Activated T-helper 1 cell treated with Interleukin-2 at 50 U/mL for 16 hours (primary cell): ENCODE results near the gene THOP1.
A peak's percentile ranks its signal among the peaks of the same experiment; 100 is the strongest.
"Not testable (repeated sequence)": the region's sequence is repeated elsewhere in the genome, so short reads cannot be mapped to it uniquely, and the experiment has no call there.

Experiments
- DNase-seq: peaks from one replicate; pipeline ENCODE4 v3.0.0-alpha.2; 2020; ENCODE audit warnings: low read depth

Gene THOP1

GRCh38 chr19:2817237-2817829, 32.0 kb downstream of the THOP1 start:
- DNase-seq, result not testable (repeated sequence)

- DNase-seq, result peak; percentile 99
These were observed 34.3 kb downstream of the THOP1 start, which contains the start of gene ZNF554 for GRCh38 chr19:2819540-2820111. TSS of gene ZNF554 (plus strand) at chr19:2819868. CDS start at chr19:2820072, 204 bp downstream.

- no peak for DNase-seq
These were observed 34.9 kb downstream of the THOP1 start for GRCh38 chr19:2820112-2820702.

- no peak for DNase-seq
These were observed 37.5 kb downstream of the THOP1 start for GRCh38 chr19:2822846-2823245.

- no peak for DNase-seq
These were observed 38.3 kb downstream of the THOP1 start for GRCh38 chr19:2823646-2824045.

GRCh38 chr19:2824129-2824528, 38.8 kb downstream of the THOP1 start:
- DNase-seq, result no peak

- DNase-seq, result no peak
These were observed 41.7 kb downstream of the THOP1 start for GRCh38 chr19:2827022-2827421.

- no peak for DNase-seq
These were observed 42.7 kb downstream of the THOP1 start for GRCh38 chr19:2827840-2828489.

GRCh38 chr19:2834294-2834871, 49.1 kb downstream of the THOP1 start:
- no peak for DNase-seq

- no peak for DNase-seq
These were observed 52.1 kb downstream of the THOP1 start for GRCh38 chr19:2837430-2837829.

GRCh38 chr19:2840794-2841791, 55.8 kb downstream of the THOP1 start, which contains the start of gene ZNF555:
TSS of gene ZNF555 (plus strand) at chr19:2841475. CDS start at chr19:2841573, 98 bp downstream.
- DNase-seq, result peak; percentile 97

- peak; percentile 4 for DNase-seq
These were observed 56.7 kb downstream of the THOP1 start for GRCh38 chr19:2841855-2842574.

GRCh38 chr19:2845107-2845506, 59.8 kb downstream of the THOP1 start:
- DNase-seq, result no peak

GRCh38 chr19:2846180-2846894, 61.0 kb downstream of the THOP1 start:
- no peak for DNase-seq

- DNase-seq, result no peak
These were observed 62.2 kb downstream of the THOP1 start for GRCh38 chr19:2847507-2847906.

- no peak for DNase-seq
These were observed 63.3 kb downstream of the THOP1 start for GRCh38 chr19:2848616-2849015.

GRCh38 chr19:2850256-2850925, 65.1 kb downstream of the THOP1 start:
- DNase-seq, result no peak

GRCh38 chr19:2852598-2852997, 67.3 kb downstream of the THOP1 start:
- DNase-seq, result no peak

GRCh38 chr19:2853015-2853606, 67.8 kb downstream of the THOP1 start:
- DNase-seq, result no peak
